NOMO-1 (cell line): ENCODE results near the gene MRGPRF.

Experiments used
- DNase-seq, 2 experiments: peaks; one replicate each; lab custom pipeline; 2025; ENCODE audit not compliant: unreplicated experiment in 2 of 2; lab: John Stamatoyannopoulos, UW

Gene MRGPRF

DNA sequence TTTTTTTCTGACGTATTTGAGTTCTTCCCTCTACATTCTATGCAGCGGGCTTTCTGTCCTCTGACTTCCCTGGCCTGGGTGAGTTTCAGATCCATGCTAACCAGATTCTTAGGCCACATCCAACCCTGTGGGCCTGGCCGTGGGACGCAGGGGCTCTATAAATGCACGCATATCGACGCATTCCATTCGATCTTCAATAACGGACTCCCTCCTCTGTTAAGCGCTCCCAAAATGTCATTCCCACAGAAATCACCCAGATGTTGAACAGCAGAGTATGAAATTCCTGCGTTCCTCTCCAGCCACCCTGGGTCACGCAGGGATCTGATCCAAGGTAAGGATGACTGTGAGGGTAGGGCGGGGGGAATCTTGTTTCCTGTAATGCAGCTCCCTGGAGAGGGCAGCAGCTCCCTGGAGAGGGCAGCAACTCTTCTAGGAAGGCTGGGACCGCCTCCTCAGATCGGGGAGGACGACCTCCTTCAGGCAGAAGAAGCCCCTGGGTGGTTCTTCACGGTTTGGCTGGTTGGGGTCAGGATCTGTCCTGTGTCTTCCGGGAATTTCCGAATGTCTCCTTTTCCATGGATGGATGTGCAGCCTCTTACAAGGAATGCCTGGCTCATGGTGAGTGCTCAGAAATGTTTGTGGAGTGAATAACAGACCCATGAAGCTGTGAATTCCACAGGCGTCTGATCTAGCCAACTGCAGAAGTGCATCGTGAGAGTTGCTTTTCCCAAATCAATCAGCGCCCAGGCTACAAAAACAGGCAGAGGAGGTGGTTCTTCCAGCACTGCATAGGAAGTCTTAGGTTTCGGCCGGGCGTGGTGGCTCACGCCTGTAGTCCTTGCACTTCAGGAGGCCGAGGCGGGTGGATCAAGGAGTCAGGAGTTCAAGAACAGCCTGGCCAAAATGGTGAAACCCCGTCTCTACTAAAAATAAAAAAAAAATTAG lies 44.5 kb downstream of the MRGPRF start:
- DNase-seq: no peak

DNA sequence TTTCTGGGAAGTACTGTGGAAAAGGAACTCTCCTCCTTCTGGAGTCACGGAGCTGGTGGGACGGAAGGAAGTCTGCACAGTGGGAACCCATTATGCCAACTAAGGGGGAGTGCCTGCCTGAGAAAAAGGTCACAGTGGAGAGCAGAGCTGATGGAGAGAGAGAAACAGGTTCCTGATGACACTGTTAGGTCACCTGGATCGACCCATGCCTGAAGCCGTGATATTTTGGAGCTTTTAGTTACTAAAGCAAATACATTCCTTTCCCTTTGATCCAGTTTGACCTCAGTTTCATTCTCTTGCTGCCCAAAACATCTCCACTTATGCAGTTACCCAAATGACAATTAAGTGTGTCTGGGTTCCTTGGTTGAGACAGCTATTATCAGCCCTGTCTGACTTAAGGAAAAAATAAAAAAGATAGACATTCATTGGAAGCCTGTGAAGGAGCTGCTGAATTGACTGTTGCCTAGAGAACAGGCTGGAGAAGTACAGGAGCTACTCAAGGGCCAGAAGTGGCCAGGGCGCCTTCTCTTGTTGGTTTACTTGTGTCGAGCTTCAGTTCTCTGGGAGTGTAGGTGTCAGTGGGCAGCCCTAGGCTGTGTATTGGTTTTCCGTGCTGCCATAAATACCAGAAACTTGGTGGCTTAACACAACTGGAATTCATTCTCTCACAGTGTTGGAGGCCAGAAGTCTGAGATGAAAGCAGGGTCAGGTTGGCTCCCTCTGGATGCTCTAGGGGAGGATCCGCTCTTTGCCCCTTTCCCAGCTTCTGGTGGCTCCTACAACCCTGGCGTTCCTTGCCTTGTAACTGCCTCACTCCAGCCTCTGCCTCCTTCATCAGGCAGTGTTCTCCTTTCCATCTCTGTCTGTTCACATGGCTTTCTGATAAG lies 45.9 kb downstream of the MRGPRF start:
- DNase-seq: no peak

DNA sequence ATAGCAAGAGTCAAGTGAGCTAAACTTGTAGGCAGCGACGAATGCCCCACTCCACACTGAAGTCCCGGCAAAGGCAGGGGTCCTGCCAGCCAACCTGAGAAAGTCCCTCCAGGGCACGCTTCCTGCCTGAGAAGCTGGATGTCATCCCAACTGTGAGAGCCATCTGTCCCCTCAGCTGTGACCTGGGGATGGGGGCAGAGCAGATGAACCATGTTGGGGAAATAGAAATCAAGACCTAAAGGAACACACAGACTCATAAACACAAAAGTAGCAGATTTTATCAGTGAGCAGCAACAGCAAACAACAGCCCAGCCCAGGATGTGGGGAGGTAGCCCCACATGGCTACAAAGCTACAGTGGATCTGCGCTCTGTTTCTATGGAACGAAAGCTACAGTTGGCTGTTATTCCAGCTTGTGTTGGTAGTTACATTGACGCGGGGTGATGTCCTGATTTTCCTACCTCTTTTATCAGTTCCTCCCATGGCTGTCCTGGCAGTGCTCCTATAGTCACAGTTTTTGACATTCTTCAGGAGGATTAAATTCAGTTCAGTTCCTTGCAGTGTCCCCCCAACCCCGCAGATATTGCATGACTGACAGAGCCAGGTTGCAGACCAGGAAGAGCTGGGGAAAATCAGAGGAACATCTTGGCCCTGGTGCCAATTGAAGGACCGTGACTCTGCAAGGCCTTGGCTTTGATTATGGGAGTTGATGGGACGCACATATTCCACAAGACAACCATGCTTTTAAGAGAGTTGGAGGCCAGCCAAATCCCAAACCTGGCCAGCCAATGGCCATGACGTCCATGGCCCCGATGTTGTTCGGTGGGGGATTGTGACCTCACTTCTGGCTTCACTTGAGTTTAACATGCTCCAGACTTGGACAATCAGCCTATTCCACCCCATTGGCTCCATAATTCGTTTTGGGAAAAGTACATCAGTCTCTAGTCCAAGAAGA lies 46.9 kb downstream of the MRGPRF start:
- no peak for DNase-seq

DNA sequence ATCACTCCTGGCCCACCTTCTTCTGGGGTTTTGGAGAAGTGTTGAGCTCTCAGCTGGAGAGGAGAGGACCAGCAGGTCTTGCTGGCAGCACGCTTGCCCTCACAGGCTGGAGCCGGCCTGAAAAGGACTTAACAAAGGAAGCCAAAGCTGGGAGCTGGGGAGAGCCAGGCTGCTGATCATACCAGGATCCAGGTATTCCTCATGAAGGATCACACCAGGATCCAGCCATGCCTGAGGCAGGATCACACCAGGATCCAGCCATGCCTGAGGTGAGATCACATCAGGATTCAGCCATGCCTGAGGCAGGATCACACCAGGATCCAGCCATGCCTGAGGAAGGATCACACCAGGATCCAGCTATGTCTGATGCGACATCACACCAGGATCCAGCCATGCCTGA lies 49.3 kb downstream of the MRGPRF start:
- no peak for DNase-seq

DNA sequence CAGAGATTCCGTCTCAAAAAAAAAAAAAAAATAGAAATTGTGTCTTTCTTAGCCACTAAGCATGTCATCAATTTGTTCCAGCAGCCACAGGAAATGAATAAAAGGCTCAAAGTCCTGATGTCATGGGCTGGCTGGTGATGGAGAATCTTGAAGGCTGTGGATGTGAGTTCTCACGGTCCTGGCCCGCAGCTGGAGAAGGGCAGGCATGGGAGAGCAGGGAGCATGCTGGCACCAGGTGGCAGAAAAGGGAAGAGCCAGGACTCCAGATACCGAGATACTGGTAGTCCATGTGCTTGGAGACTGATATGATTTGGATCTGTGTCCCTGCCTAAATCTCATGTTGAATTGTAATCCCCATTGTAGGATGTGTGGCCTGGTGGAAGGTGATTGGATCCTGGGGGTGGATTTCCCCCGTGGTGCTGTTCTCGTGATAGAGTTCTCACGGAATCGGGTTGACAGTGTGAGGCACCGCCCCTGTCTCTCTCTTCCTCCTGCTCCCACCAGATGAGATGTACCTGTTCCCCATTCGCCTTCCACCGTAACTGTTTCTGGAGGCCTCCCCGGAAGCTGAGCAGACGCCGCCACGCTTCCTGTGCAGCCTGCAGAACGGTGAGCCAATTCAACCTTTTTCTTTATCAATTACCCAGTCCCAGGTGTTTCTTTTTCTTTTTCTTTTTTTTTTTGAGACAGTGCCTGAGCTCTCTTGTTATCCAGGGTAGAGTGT lies 50.4 kb downstream of the MRGPRF start:
- no peak for DNase-seq

DNA sequence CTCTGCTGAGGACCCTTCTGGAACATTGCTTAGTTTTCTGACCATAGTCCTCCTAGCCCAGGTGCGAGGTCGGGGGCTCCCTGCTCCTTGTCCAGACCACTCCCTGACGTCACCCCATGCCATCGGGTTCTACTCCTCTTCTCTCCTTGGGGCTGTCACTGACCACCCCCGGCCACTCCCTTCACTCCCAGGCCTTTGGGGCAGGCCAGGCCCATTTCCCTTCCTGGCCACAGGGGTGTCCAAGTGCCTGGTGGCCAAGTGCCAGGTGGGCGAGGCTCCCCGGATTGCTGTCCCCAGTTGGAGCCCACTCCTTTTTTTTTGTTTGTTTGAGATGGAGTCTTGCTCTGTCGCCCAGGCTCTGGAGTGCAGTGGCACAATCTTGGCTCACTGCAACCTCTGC lies 51.8 kb downstream of the MRGPRF start:
- no peak for DNase-seq

DNA sequence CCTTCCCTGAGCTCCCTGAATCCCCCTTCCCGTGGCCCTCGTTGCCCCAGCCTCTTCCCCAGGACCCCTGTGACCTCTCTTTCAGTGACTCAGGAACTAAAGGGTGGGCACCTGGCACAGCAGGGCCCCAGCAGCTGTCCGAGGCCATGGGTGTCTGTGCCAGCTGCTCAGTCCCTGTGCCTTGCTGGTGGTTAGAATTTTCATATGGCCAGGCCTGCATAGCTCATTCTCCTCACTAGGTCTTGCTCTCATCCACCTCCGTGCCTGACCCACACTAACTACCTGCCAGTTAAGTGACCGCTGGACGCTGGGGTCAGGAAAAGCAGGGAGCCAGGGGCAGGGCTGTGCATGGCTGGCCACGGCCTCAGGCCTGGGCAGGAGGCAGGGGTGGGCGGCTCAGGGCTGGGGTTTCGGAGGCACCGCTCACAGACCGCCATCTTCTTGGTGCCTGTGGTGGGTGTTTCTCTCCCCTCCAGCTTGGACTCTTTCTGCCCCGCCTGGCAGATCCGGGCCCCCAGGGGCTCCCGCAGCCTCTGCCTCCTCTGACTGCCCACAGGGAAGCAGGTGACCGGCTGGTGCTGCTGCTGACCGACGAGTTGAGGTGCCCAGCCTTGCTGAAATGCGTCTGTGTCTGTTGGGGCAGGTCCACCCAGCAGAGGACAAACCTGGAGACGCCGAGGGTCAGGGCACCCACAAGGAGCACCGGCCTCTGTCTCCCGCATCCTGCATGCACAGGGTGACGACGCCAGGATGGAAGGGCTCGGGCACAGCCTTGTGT lies 52.6 kb downstream of the MRGPRF start:
- DNase-seq: no peak

DNA sequence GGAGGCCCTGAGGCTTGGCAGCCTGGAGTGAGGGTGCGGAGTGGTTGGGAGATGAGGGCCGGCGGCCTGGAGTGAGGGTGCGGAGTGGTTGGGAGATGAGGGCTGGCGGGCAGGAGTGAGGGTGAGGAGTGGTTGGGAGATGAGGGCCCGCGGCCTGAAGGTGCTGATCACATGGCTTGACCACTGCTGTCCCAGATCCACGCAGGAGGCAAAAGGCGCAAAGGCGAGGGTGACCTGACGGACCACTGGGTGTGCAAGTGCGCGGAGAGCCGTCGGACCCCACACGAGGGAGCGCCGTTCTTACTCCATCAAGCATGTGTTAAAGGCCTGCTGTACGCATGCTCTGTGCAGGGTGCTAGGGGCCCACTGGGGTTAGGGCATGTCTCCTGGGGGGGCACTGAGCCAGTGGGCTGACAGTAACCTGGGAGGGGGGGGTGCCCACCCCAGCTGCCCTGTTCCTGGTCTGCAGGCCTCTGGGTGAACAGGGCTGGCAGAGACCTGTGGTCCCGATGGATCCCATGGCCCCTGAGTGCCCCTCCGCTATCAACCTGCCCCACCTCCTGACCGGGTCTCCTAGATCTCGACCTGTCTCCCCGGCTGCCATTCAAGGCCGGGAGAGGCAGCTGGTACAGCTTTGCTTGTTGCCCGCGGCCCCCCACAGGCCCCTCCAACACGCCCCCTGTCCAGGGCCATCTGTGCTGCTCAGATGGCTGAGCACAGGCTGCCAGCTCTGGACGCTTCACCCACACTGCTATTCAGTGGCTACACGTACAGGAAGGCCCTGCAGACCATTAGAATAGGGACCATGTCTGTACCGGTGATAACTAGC lies 53.4 kb downstream of the MRGPRF start:
- DNase-seq: no peak

DNA sequence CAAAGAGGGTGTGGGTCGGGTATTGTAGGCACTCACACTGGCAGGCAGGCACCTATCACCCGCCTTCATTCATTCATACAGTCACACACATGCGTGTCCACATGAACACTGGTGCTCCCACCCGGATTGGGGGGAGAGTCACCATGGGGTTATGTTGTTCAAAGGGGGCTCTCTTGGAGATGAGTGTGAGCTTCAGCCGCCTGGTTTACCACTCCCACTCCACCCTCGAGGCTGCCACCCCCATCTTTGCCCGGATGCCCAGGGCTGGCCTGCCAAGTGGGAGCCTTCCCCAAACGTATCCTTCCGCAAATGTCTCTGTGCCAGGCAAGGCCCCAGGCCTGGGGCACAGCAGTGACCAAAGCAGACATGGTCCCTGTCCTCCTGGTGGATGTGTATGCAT lies 54.8 kb downstream of the MRGPRF start:
- DNase-seq: no peak

DNA sequence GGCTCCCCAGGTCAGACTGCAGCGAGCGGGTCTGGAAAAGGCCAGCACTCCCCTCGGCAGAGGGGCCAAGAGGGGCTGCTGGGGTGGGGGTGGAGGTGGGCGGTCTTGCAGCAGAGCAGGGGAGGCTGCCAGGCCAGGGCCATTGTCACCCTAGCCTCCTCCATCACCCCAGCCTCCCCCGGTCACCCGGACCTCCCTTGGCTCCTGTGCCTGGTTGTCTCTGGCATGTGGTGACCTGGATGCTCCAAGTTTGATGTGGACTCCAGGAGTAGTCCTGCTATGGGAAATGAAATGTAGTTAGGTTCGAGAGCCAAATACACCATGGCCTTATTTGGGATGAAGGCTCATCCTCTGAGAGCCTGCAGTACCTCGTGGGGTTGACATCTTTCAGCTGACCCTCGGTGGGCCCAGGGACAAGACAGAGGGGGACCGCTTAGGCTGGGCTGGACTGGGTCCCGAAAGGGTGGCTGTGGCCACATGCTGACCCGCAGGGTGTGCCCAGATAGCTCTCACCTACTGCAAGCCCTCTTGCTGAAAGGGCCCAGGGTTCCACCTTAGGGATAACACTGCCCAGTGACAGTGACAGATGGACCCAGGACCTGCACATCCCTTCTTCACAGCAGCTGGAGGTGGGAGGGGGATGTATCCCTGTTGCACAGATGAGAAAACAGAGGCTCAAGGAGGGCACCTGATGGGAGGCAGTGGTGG lies 56.3 kb downstream of the MRGPRF start:
- no peak for DNase-seq

DNA sequence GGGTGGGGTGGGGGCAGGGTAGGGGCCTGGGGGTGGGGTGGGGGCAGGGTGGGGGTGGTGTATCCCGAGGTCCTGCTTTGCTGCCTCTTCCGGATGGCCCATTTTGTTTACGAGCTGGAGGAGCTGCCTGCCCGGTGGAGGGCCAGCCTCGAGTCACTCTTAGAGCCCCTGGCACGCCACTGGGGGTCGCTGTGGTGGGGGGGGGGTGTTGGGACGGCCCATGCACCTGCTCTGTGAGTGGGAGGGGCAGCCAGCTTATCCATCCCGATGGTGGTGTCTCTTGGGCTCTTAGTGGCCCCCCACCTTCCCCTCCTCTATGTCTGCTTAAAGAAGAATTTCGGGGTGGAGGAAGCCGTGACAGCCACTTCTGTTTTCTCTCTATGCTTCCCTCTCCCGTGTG lies 56.9 kb downstream of the MRGPRF start:
- peak in 1 of 2 experiments; percentile 12 for DNase-seq

DNA sequence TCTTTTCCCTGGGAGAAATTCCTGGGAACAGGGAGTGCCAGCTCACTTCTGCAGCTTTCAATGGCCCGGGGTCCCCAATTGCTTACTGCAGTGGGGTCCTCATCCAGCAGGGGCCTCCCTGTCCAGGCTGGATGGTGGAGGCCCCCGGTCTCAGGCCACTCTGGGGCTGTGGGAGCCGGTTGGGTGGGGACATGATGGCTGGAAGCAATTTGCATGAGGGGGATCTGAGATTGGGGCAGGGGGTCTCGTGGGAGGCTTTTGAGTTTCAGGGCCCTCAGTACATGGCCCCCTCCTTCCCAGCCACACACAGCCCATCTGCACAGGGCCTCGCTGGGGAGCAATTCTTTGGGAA lies 57.5 kb downstream of the MRGPRF start:
- no peak for DNase-seq

DNA sequence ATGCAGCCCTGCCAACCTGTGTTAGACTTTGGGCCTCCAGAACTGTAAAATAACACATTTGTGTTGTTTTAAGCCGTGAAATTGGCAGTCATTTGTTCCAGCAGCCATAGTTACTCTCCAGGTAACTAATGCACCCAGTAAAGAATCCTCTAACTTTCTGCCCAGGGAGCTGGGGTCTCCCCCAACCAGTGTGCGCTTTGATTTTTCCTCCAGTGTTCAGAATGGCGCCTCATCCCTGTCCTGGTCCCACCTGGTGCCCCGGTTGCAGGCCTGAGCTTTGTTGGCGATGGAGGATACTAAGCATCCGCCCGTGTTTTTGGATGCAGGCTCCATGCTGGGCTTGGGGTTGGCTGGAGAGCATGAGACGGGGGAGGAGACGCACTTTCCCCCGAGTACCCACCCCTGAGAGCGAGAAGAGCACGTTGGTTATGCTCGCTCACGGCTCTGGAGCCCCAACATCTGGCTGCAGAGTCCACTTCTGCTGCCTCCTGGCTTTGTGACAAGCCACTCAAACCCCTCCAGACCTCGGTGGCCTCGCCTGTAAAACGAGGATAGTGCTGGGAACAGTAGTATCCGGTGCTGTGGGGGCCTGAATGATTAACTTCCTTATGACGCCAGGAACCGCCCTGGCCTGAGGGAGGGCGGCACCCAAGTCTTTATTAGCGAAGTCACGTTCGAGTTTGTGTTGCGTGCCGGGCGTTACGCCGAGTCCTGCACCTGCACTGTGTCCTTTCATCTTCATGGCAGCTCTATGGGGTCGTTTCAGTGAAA lies 58.0 kb downstream of the MRGPRF start:
- DNase-seq: peak; percentile 66 to 80
